HEK293 (cell line): ENCODE measurements around the gene DMAC2.

Experiments used
- CTCF ChIA-PET: fragments of 350-600 bp; formaldehyde crosslinking; extraction: SDS; loops from one replicate; lab custom pipeline; 2021; ENCODE audit warnings: antibody characterized with exemption; lab: Yijun Ruan, JAX
- POLR2A ChIA-PET: fragments of 300-600 bp; formaldehyde crosslinking; extraction: SDS; loops from one replicate; lab custom pipeline; 2020; ENCODE audit warnings: antibody characterized with exemption, inconsistent platforms; lab: Yijun Ruan, JAX
- H3K27ac ChIP-seq: fragments of 200-500 bp; sonication (Bioruptor generic); 2 replicates; pipeline ENCODE4 v1.5.1; 2014; ENCODE audit warnings: low read depth, low read length, control low read depth, inconsistent platforms; ENCODE audit errors: extremely low read depth
- H3K36me3 ChIP-seq, 2 experiments: fragments of 200-500 bp in 1 of 2; sonication (Bioruptor generic) in 1 of 2; 1 replicate in 1 of 2; 2 replicates in 1 of 2; pipeline ENCODE4 v1.5.1; 2014 to 2017; ENCODE audit warnings: inconsistent platforms in 2 of 2, low read length in 2 of 2; ENCODE audit not compliant: control insufficient read depth in 2 of 2, insufficient read depth in 1 of 2
- H3K4me1 ChIP-seq: fragments of 200-500 bp; sonication (Bioruptor generic); 2 replicates; pipeline ENCODE4 v1.5.1; 2014; ENCODE audit warnings: mild to moderate bottlenecking, low read length, inconsistent platforms; ENCODE audit not compliant: control insufficient read depth, insufficient read depth
- H3K4me3 ChIP-seq: 2 replicates; pipeline ENCODE4 v1.5.1; 2011; ENCODE audit warnings: low read depth, mild to moderate bottlenecking, control low read depth, low read length, moderate library complexity
- H3K9me3 ChIP-seq: fragments of 200-500 bp; sonication (Bioruptor generic); 2 replicates; pipeline ENCODE4 v1.5.1; 2014; ENCODE audit warnings: low read depth, low read length, inconsistent platforms; ENCODE audit not compliant: control insufficient read depth, insufficient read depth
- CTCF ChIP-seq: fragments of 450-650 bp; formaldehyde crosslinking; IDR thresholded peaks from 2 replicates; pipeline ENCODE4 v1.5.1; 2016; ENCODE audit warnings: missing biosample characterization, missing genetic modification characterization
- HIC1 ChIP-seq: fragments of 450-650 bp; formaldehyde crosslinking; IDR thresholded peaks from 2 replicates; pipeline ENCODE4 v1.5.1; 2016; ENCODE audit warnings: missing biosample characterization, missing genetic modification characterization
- KLF1 ChIP-seq: fragments of 450-650 bp; formaldehyde crosslinking; IDR thresholded peaks from 2 replicates; pipeline ENCODE4 v1.5.1; 2016; ENCODE audit warnings: missing biosample characterization, missing genetic modification characterization
- KLF7 ChIP-seq: fragments of 450-650 bp; formaldehyde crosslinking; IDR thresholded peaks from 2 replicates; pipeline ENCODE4 v1.5.1; 2016; ENCODE audit warnings: missing biosample characterization, missing genetic modification characterization, borderline replicate concordance
- REPIN1 ChIP-seq: fragments of 450-650 bp; formaldehyde crosslinking; IDR thresholded peaks from 2 replicates; pipeline ENCODE4 v1.5.1; 2017; ENCODE audit warnings: missing biosample characterization, missing genetic modification characterization, low read depth
- SCRT2 ChIP-seq: fragments of 450-650 bp; formaldehyde crosslinking; IDR thresholded peaks from 2 replicates; pipeline ENCODE4 v1.5.1; 2016; ENCODE audit warnings: missing biosample characterization, missing genetic modification characterization
- TCF7L2 ChIP-seq: IDR thresholded peaks from 2 replicates; pipeline ENCODE4 v1.6.1; 2011; ENCODE audit warnings: low read depth, mild to moderate bottlenecking, inconsistent platforms, low read length, moderate library complexity, borderline replicate concordance
- ZNF366 ChIP-seq: fragments of 450-650 bp; formaldehyde crosslinking; conservative IDR thresholded peaks from 2 replicates; pipeline ENCODE4 v1.5.1; 2016; ENCODE audit warnings: missing biosample characterization, missing genetic modification characterization
- ZNF404 ChIP-seq: fragments of 450-650 bp; formaldehyde crosslinking; IDR thresholded peaks from 2 replicates; pipeline ENCODE4 v1.5.1; 2017; ENCODE audit warnings: missing biosample characterization, missing genetic modification characterization
- ZNF416 ChIP-seq: fragments of 450-650 bp; formaldehyde crosslinking; IDR thresholded peaks from 2 replicates; pipeline ENCODE4 v1.5.1; 2016; ENCODE audit warnings: missing biosample characterization, missing genetic modification characterization
- ZNF518A ChIP-seq: fragments of 450-650 bp; formaldehyde crosslinking; conservative IDR thresholded peaks from 2 replicates; pipeline ENCODE4 v1.5.1; 2016; ENCODE audit warnings: low read depth, missing biosample characterization, missing genetic modification characterization
- ZNF561 ChIP-seq: fragments of 450-650 bp; IDR thresholded peaks from 2 replicates; pipeline ENCODE4 v1.5.1; 2018; ENCODE audit warnings: missing biosample characterization, missing genetic modification characterization, borderline replicate concordance
- ZNF610 ChIP-seq: fragments of 450-650 bp; formaldehyde crosslinking; IDR thresholded peaks from 2 replicates; pipeline ENCODE4 v1.5.1; 2016; ENCODE audit warnings: missing biosample characterization, missing genetic modification characterization, borderline replicate concordance

The DMAC2 gene

GRCh38 chr19:41425174-41426115, 14.3 kb downstream of the DMAC2 start:
- TF ChIP-seq HIC1 (tag by site-specific recombination) (0 out of 2 replicates have a peak, but pooled peaks have one; percentile 12), REPIN1 (tag by site-specific recombination) (no peak)
- CTCF ChIA-PET, result interaction anchor here (1.1 to 4.2 kb wide), 2 partner anchors 14 to 23 kb away, joined by 6 to 21 read pairs; partner anchors contain the start of gene DMAC2

GRCh38 chr19:41424335-41425173, 15.2 kb downstream of the DMAC2 start:
- TF ChIP-seq ZNF610 (tag by site-specific recombination) (no peak), ZNF404 (tag by site-specific recombination) (no peak), KLF1 (tag by site-specific recombination) (no peak), ZNF366 (tag by site-specific recombination) (no peak), ZNF416 (tag by site-specific recombination) (no peak), KLF7 (tag by site-specific recombination) (no peak), SCRT2 (tag by site-specific recombination) (no peak), TCF7L2 (no peak), CTCF (tag by site-specific recombination) (no peak), ZNF518A (tag by site-specific recombination) (no peak), ZNF561 (tag by site-specific recombination) (no peak)
- TF ChIP-seq, all 188 proteins: peak for 0
- ChIA-PET POLR2A (interaction anchor here (1.1 to 1.6 kb wide), 3 partner anchors 15 to 61 kb away, joined by 3 to 9 read pairs (median 3); partner anchors contain the start of genes B9D2 and DMAC2), CTCF (interaction anchor here (0.6 to 1.1 kb wide), 2 partner anchors 15 to 70 kb away, joined by 3 to 6 read pairs; partner anchors contain the start of gene DMAC2)
- no peaks in the 10 kb centered on the region for H3K9me3 ChIP-seq
- H3K36me3 ChIP-seq, result peaks cover 17 to 47% of the 10 kb centered on the region in 2 experiments; a peak in 2 of 3 replicates
- no peak overlapping the region for H3K4me3 ChIP-seq
- H3K27ac ChIP-seq, result no peak overlapping the region
- H3K4me1 ChIP-seq, result peaks cover 13% of the 10 kb centered on the region

More at GRCh38 chr19:41425174-41426115, 14.3 kb downstream of the DMAC2 start:
- Histone ChIP-seq H3K4me1 (peaks cover 13% of the 10 kb centered on the region), H3K9me3 (no peaks in the 10 kb centered on the region), H3K4me3 (no peak overlapping the region), H3K27ac (no peak overlapping the region), H3K36me3 (peaks cover 10 to 40% of the 10 kb centered on the region in 2 experiments; a peak in 2 of 3 replicates)
- POLR2A ChIA-PET, result interaction anchor here (1.1 to 1.9 kb wide), 3 partner anchors 14 to 62 kb away, joined by 3 to 13 read pairs (median 10); partner anchors contain the start of genes B9D2 and DMAC2
